ENCODE measurements around the gene HELQ. TPM values are rescaled to one million over a fixed set of nuclear protein-coding genes. Genes with fewer than 3 reads are reported as not detected.

HELQ gene
- total and polyA plus RNA-seq, 9 donors, result 13.7 to 19.7 (median 14.9) TPM

- DNase-seq, result no peak
- Histone ChIP-seq H3K36me3 (ENCODE audit: control insufficient read depth, insufficient read depth, low read length) (no peaks in the 10 kb centered on the region), H3K9me3 (replicated peaks; ENCODE audit: control insufficient read depth, low read depth, low read length) (no peaks in the 10 kb centered on the region), H3K27ac (ENCODE audit: low read length) (no peak overlapping the region), H3K4me3 (ENCODE audit: low read length) (no peak overlapping the region), H3K4me1 (ENCODE audit: control insufficient read depth, insufficient read depth, low read length) (peaks cover 3% of the 10 kb centered on the region), H3K27me3 (ENCODE audit: control insufficient read depth, insufficient read depth, low read length) (no peaks in the 10 kb centered on the region)
- no CpG with 5 or more reads among the region's 1 CpG for WGBS (ENCODE audit: insufficient coverage)
Observed at GRCh38 chr4:83489711-83490326, 34.2 kb upstream of the HELQ start.

- Histone ChIP-seq H3K36me3 (ENCODE audit: control insufficient read depth, insufficient read depth, low read length) (peaks cover 8% of the 10 kb centered on the region), H3K4me1 (ENCODE audit: control insufficient read depth, insufficient read depth, low read length) (peaks cover 6% of the 10 kb centered on the region), H3K9me3 (replicated peaks; ENCODE audit: control insufficient read depth, low read depth, low read length) (no peaks in the 10 kb centered on the region), H3K4me3 (ENCODE audit: low read length) (no peak overlapping the region), H3K27ac (ENCODE audit: low read length) (no peak overlapping the region), H3K27me3 (ENCODE audit: control insufficient read depth, insufficient read depth, low read length) (no peaks in the 10 kb centered on the region)
- DNase-seq, result no peak
- WGBS (ENCODE audit: insufficient coverage), result no CpG with 5 or more reads among the region's 3 CpGs
Observed at GRCh38 chr4:83486457-83487129, 31.0 kb upstream of the HELQ start.

GRCh38 chr4:83484500-83485461 is 29.2 kb upstream of the HELQ start, which contains the start of gene ABRAXAS1:
Gene ABRAXAS1 (minus strand): TSS chr4:83485100. CDS start chr4:83485072, 28 bp downstream.
- peak; percentile 98 for DNase-seq
- Histone ChIP-seq H3K9me3 (replicated peaks; ENCODE audit: control insufficient read depth, low read depth, low read length) (no peaks in the 10 kb centered on the region), H3K36me3 (ENCODE audit: control insufficient read depth, insufficient read depth, low read length) (peaks cover 8% of the 10 kb centered on the region), H3K4me1 (ENCODE audit: control insufficient read depth, insufficient read depth, low read length) (peaks cover 6% of the 10 kb centered on the region), H3K27ac (ENCODE audit: low read length) (peak within 1 kb of the TSS; percentile 92), H3K27me3 (ENCODE audit: control insufficient read depth, insufficient read depth, low read length) (no peaks in the 10 kb centered on the region), H3K4me3 (ENCODE audit: low read length) (peak within 1 kb of the TSS; percentile 75)
- WGBS (ENCODE audit: insufficient coverage), result under 1% methylated on average over 63 of the region's 93 CpGs

- Histone ChIP-seq H3K4me1 (ENCODE audit: control insufficient read depth, insufficient read depth, low read length) (no peaks in the 10 kb centered on the region), H3K4me3 (ENCODE audit: low read length) (no peak overlapping the region), H3K36me3 (ENCODE audit: control insufficient read depth, insufficient read depth, low read length) (peaks cover 24% of the 10 kb centered on the region), H3K27me3 (ENCODE audit: control insufficient read depth, insufficient read depth, low read length) (no peaks in the 10 kb centered on the region), H3K27ac (ENCODE audit: low read length) (no peak overlapping the region), H3K9me3 (replicated peaks; ENCODE audit: control insufficient read depth, low read depth, low read length) (no peaks in the 10 kb centered on the region)
- DNase-seq, result no peak
- WGBS (ENCODE audit: insufficient coverage), result no CpG with 5 or more reads among the region's 2 CpGs
Observed at GRCh38 chr4:83473966-83474365, 18.3 kb upstream of the HELQ start.

DNA sequence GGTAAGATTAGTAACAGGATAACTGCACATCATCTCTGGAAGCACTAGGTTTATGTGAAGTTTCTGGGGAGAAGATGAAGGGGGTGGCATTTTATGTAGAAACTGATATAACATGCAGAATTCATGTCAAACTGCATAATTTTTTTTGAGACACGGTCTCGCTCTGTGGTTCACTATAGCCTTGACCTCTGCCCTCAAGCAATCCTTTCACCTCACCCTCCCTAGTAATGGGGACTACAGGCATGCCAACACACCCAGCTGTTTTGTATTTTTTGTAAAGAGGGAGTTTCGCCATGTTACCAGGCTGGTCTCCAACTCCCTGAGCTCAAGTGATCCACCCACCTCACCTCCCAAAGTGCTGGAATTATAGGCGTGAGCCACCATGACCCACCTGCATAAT is 17.8 kb upstream of the HELQ start:
- peaks cover 29% of the 10 kb centered on the region for H3K36me3 ChIP-seq (ENCODE audit: control insufficient read depth, insufficient read depth, low read length)
- H3K4me3 ChIP-seq (ENCODE audit: low read length), result no peak overlapping the region
- DNase-seq, result no peak
- no peak overlapping the region for H3K27ac ChIP-seq (ENCODE audit: low read length)
- H3K27me3 ChIP-seq (ENCODE audit: control insufficient read depth, insufficient read depth, low read length), result no peaks in the 10 kb centered on the region
- no peaks in the 10 kb centered on the region for H3K4me1 ChIP-seq (ENCODE audit: control insufficient read depth, insufficient read depth, low read length)
- H3K9me3 ChIP-seq (replicated peaks; ENCODE audit: control insufficient read depth, low read depth, low read length), result no peaks in the 10 kb centered on the region
- no CpG with 5 or more reads among the region's 4 CpGs for WGBS (ENCODE audit: insufficient coverage)

DNA sequence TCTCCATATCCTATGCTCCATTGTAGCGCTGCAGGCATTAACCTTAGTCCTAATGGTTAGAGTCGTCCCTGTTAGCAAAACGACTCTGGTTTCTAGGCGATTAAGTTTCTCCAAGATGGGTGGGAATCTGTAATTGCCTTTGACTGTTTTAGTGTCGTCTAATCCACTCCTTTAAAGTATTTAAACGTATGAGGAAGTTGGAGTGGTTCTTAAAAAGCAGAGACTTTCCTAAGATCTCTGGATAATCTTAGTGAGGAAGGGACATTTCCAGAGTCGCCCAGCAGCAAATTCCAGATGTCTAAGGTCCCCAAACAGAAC is 520 bp upstream of the HELQ start:
- Histone ChIP-seq H3K27me3 (ENCODE audit: control insufficient read depth, insufficient read depth, low read length) (no peaks in the 10 kb centered on the region), H3K4me3 (ENCODE audit: low read length) (peak overlapping the region; percentile 73), H3K36me3 (ENCODE audit: control insufficient read depth, insufficient read depth, low read length) (peaks cover 20% of the 10 kb centered on the region), H3K4me1 (ENCODE audit: control insufficient read depth, insufficient read depth, low read length) (no peaks in the 10 kb centered on the region), H3K9me3 (replicated peaks; ENCODE audit: control insufficient read depth, low read depth, low read length) (no peaks in the 10 kb centered on the region), H3K27ac (ENCODE audit: low read length) (peak overlapping the region; percentile 99)
- DNase-seq, result no peak
- WGBS (ENCODE audit: insufficient coverage), result no CpG with 5 or more reads among the region's 7 CpGs

DNA sequence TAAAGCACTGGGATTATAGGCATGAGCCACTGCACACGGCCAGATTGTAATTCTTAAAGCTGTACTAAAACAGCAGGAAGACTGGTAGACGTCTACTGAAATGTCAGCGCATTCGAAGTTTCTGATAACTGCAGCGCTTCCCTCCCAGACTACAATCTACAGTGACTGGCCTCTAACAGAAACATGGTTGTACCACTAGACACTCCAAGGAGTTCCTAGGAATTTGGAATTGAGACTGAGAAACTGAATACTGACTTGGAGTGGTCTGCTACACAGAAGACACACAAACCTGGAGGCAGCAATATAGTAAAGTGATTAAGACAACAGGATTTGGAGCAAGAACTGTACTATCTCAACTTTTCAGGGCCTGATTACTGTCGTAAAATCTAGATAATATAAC is 937 bp downstream of the HELQ start:
- Histone ChIP-seq H3K36me3 (ENCODE audit: control insufficient read depth, insufficient read depth, low read length) (peaks cover 15% of the 10 kb centered on the region), H3K4me1 (ENCODE audit: control insufficient read depth, insufficient read depth, low read length) (no peaks in the 10 kb centered on the region), H3K4me3 (ENCODE audit: low read length) (peak overlapping the region; percentile 73), H3K9me3 (replicated peaks; ENCODE audit: control insufficient read depth, low read depth, low read length) (no peaks in the 10 kb centered on the region), H3K27ac (ENCODE audit: low read length) (peak overlapping the region; percentile 99), H3K27me3 (ENCODE audit: control insufficient read depth, insufficient read depth, low read length) (no peaks in the 10 kb centered on the region)
- DNase-seq, result peak; percentile 23
- WGBS (ENCODE audit: insufficient coverage), result 33% methylated on average over 4 of the region's 6 CpGs

DNA sequence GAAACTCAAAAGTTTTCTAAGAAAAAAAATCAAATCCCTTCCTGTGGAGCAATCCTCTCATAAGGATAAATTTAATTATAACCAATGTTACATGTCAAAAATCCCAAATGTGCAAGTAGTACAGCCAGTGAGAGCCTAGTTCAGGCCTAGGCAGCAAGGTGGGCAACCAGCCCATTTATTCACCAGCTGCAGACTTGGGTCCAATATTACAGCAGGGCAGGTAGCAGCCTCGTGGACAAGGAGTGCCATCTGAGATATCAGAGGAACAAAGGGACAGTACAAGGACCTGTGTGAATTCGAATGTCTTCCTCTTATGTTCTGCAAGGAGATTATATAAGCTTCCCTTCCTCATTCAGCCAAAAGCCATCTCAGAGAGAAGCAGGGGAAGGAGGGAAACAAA is 6.6 kb downstream of the HELQ start:
- no CpG with 5 or more reads among the region's 2 CpGs for WGBS (ENCODE audit: insufficient coverage)
- H3K36me3 ChIP-seq (ENCODE audit: control insufficient read depth, insufficient read depth, low read length), result peaks cover 18% of the 10 kb centered on the region
- H3K27me3 ChIP-seq (ENCODE audit: control insufficient read depth, insufficient read depth, low read length), result no peaks in the 10 kb centered on the region
- no peak overlapping the region for H3K4me3 ChIP-seq (ENCODE audit: low read length)
- H3K9me3 ChIP-seq (replicated peaks; ENCODE audit: control insufficient read depth, low read depth, low read length), result no peaks in the 10 kb centered on the region
- H3K4me1 ChIP-seq (ENCODE audit: control insufficient read depth, insufficient read depth, low read length), result no peaks in the 10 kb centered on the region
- DNase-seq, result peak; percentile 4
- H3K27ac ChIP-seq (ENCODE audit: low read length), result no peak overlapping the region

DNA sequence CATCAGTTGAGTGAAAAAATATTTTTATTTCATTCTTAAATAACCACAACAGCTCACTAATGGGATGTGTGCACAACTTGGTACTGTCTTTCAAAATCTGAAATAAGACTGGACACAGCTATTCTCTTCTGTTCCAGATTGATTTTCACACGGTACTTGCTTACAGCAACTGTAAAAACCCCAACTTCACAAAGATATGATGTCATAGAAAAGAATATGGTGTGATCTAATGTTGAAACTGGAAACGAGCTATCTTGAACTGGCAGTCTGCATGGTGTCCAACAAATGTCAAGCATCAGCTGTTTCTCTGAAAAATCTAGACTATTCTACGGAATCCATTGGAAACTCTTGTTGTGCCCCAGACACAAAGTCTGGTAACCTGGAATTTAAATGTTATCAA is 14.7 kb downstream of the HELQ start:
- DNase-seq, result no peak
- Histone ChIP-seq H3K9me3 (replicated peaks; ENCODE audit: control insufficient read depth, low read depth, low read length) (no peaks in the 10 kb centered on the region), H3K4me1 (ENCODE audit: control insufficient read depth, insufficient read depth, low read length) (no peaks in the 10 kb centered on the region), H3K4me3 (ENCODE audit: low read length) (no peak overlapping the region), H3K27me3 (ENCODE audit: control insufficient read depth, insufficient read depth, low read length) (no peaks in the 10 kb centered on the region), H3K36me3 (ENCODE audit: control insufficient read depth, insufficient read depth, low read length) (peaks cover 15% of the 10 kb centered on the region), H3K27ac (ENCODE audit: low read length) (no peak overlapping the region)
- 67% methylated on average over 1 of the region's 3 CpGs for WGBS (ENCODE audit: insufficient coverage)
